ENCODE results near the gene HTR5A. TPM values are rescaled to one million over a fixed set of nuclear protein-coding genes. Genes with fewer than 3 reads are reported as not detected.

The HTR5A gene
- total and polyA plus RNA-seq, 2 of the 13 experiments (the other 11 are each of a cell fraction or from before 2014, with no cell fraction given), result not detected

- TF ChIP-seq REST (IDR thresholded peaks at IDR 0.05; ENCODE audit: borderline replicate concordance in 1 of 2, low read depth in 1 of 2, low read length in 2 of 2), result peak in 1 of 2 experiments; percentile 99
- TF ChIP-seq, protein P1, sequence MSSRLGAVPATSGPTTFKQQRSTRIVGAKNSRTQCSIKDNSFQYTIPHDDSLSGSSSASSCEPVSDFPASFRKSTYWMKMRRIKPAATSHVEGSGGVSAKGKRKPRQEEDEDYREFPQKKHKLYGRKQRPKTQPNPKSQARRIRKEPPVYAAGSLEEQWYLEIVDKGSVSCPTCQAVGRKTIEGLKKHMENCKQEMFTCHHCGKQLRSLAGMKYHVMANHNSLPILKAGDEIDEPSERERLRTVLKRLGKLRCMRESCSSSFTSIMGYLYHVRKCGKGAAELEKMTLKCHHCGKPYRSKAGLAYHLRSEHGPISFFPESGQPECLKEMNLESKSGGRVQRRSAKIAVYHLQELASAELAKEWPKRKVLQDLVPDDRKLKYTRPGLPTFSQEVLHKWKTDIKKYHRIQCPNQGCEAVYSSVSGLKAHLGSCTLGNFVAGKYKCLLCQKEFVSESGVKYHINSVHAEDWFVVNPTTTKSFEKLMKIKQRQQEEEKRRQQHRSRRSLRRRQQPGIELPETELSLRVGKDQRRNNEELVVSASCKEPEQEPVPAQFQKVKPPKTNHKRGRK (CRISPR knock-in tag; IDR thresholded peaks at IDR 0.05), result 0 out of 2 replicates have a peak, but pooled peaks have one; percentile 79
- TF ChIP-seq TBL1XR1 (IDR thresholded peaks at IDR 0.05; ENCODE audit: borderline replicate concordance, low read length, partially characterized antibody), result no peak
- TF ChIP-seq, protein P2, sequence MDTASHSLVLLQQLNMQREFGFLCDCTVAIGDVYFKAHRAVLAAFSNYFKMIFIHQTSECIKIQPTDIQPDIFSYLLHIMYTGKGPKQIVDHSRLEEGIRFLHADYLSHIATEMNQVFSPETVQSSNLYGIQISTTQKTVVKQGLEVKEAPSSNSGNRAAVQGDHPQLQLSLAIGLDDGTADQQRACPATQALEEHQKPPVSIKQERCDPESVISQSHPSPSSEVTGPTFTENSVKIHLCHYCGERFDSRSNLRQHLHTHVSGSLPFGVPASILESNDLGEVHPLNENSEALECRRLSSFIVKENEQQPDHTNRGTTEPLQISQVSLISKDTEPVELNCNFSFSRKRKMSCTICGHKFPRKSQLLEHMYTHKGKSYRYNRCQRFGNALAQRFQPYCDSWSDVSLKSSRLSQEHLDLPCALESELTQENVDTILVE (CRISPR knock-in tag; IDR thresholded peaks at IDR 0.05), result peak; percentile 100
- peak; percentile 100 for TF ChIP-seq ZNF709 (CRISPR knock-in tag; IDR thresholded peaks at IDR 0.05)
- TF ChIP-seq, protein P3, sequence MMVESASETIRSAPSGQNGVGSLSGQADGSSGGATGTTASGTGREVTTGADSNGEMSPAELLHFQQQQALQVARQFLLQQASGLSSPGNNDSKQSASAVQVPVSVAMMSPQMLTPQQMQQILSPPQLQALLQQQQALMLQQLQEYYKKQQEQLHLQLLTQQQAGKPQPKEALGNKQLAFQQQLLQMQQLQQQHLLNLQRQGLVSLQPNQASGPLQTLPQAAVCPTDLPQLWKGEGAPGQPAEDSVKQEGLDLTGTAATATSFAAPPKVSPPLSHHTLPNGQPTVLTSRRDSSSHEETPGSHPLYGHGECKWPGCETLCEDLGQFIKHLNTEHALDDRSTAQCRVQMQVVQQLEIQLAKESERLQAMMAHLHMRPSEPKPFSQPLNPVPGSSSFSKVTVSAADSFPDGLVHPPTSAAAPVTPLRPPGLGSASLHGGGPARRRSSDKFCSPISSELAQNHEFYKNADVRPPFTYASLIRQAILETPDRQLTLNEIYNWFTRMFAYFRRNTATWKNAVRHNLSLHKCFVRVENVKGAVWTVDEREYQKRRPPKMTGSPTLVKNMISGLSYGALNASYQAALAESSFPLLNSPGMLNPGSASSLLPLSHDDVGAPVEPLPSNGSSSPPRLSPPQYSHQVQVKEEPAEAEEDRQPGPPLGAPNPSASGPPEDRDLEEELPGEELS (CRISPR knock-in tag; IDR thresholded peaks at IDR 0.05), result peak; percentile 90
- peak; percentile 95 for TF ChIP-seq ZBTB21 (CRISPR knock-in tag; IDR thresholded peaks at IDR 0.05)
- peak; percentile 100 for TF ChIP-seq ZNF234 (CRISPR knock-in tag; conservative IDR thresholded peaks at IDR 0.05)
- peak; percentile 100 for TF ChIP-seq ZNF136 (CRISPR knock-in tag; IDR thresholded peaks at IDR 0.05; ENCODE audit: low read depth)
- TF ChIP-seq RBM39 (IDR thresholded peaks at IDR 0.05; ENCODE audit: low read depth, low read length, poor library complexity, severe bottlenecking), result peak; percentile 36
- TF ChIP-seq ZNF253 (CRISPR knock-in tag; IDR thresholded peaks at IDR 0.05; ENCODE audit: borderline replicate concordance), result peak; percentile 100
These were observed at the start of gene HTR5A (continued) for GRCh38 chr7:155069992-155070751.
